PC-3 (cell line): ENCODE data around the gene HDGFL3.

Source experiments
- EZH2phosphoT487 ChIP-seq: fragments of 300-600 bp; sonication (generic); IDR thresholded peaks from 2 replicates; pipeline ENCODE4 v1.6.1; 2018; ENCODE audit warnings: mild to moderate bottlenecking, antibody characterized with exemption, low read length, borderline replicate concordance
- TF ChIP-seq, protein P1 (sequence below): fragments of 300-600 bp; sonication (generic); conservative IDR thresholded peaks from 2 replicates; pipeline ENCODE4 v1.5.1; 2017; ENCODE audit warnings: antibody characterized with exemption, low read depth, mild to moderate bottlenecking, low read length

DNA sequence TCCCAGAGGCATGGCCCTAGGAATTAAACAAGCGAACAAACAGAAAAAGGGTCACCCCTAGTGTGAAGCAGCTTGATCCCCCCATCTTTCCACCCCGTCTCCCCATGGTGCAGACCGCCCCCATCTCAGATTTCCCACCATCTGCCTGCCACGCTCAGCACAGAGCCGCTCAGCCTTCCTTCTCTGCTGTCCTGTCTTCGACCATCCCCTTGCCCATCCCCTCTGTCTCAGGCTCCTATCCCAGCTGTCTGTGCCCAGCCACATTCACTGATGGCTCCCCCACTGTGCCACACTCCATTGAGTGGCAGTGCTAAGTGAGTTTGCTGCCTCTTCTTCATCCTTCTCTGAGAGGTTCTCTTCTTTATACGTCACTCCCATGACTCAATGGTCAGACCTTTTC lies 128.9 kb downstream of the HDGFL3 start:
- TF ChIP-seq EZH2phosphoT487 = no peak
- TF ChIP-seq, protein P1, sequence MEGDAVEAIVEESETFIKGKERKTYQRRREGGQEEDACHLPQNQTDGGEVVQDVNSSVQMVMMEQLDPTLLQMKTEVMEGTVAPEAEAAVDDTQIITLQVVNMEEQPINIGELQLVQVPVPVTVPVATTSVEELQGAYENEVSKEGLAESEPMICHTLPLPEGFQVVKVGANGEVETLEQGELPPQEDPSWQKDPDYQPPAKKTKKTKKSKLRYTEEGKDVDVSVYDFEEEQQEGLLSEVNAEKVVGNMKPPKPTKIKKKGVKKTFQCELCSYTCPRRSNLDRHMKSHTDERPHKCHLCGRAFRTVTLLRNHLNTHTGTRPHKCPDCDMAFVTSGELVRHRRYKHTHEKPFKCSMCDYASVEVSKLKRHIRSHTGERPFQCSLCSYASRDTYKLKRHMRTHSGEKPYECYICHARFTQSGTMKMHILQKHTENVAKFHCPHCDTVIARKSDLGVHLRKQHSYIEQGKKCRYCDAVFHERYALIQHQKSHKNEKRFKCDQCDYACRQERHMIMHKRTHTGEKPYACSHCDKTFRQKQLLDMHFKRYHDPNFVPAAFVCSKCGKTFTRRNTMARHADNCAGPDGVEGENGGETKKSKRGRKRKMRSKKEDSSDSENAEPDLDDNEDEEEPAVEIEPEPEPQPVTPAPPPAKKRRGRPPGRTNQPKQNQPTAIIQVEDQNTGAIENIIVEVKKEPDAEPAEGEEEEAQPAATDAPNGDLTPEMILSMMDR = no peak
